ENCODE results near the gene PCNX4. TPM values are rescaled to one million over a fixed set of nuclear protein-coding genes. Genes with fewer than 3 reads are reported as not detected.
"Not testable (repeated sequence)": the region's sequence is repeated elsewhere in the genome, so short reads cannot be mapped to it uniquely, and the experiment has no call there.

Gene PCNX4
- total RNA-seq, 4 donors from 2014 or later: 11.3 to 42.8 (median 34.8) TPM

- in situ Hi-C loops (cut with MboI; ENCODE audit: low sequenced_read_pairs in 4 of 4): loop anchor here in 2 of 4 donors (10.0 kb wide), 2 partner anchors 70 to 160 kb away; partner anchors contain the start of gene DHRS7 (in 2 of the 2)
- intact Hi-C loops (cut with DNase I; ENCODE audit: low total_unique reads): loop anchor here (10.0 kb wide), 1 partner anchor 1050 kb away; no protein-coding TSS in a partner anchor
- Histone ChIP-seq H3K27ac (peak overlapping the region; percentile 88 to 99 (median 96)), H3K9me3 (no peaks in the 10 kb centered on the region), H3K4me1 (peaks cover 46 to 60% of the 10 kb centered on the region in 2 donors), H3K27me3 (no peaks in the 10 kb centered on the region), H3K36me3 (no peaks in the 10 kb centered on the region), H3K4me3 (no peak overlapping the region)
- ATAC-seq (no peak), DNase-seq (no peak)
- no peak for TF ChIP-seq POLR2A (IDR thresholded peaks at IDR 0.05)
- TF ChIP-seq, protein P1, sequence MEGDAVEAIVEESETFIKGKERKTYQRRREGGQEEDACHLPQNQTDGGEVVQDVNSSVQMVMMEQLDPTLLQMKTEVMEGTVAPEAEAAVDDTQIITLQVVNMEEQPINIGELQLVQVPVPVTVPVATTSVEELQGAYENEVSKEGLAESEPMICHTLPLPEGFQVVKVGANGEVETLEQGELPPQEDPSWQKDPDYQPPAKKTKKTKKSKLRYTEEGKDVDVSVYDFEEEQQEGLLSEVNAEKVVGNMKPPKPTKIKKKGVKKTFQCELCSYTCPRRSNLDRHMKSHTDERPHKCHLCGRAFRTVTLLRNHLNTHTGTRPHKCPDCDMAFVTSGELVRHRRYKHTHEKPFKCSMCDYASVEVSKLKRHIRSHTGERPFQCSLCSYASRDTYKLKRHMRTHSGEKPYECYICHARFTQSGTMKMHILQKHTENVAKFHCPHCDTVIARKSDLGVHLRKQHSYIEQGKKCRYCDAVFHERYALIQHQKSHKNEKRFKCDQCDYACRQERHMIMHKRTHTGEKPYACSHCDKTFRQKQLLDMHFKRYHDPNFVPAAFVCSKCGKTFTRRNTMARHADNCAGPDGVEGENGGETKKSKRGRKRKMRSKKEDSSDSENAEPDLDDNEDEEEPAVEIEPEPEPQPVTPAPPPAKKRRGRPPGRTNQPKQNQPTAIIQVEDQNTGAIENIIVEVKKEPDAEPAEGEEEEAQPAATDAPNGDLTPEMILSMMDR (IDR thresholded peaks at IDR 0.05 in 4 of 5, conservative IDR thresholded peaks at IDR 0.05 in 1 of 5): no peak
These were observed 3.5 kb downstream of the PCNX4 start for GRCh38 chr14:60095231-60095630.

- ATAC-seq (no peak), DNase-seq (no peak)
- TF ChIP-seq POLR2A (IDR thresholded peaks at IDR 0.05): no peak
- TF ChIP-seq, protein P1 (IDR thresholded peaks at IDR 0.05 in 4 of 5, conservative IDR thresholded peaks at IDR 0.05 in 1 of 5): no peak
- Histone ChIP-seq H3K36me3 (no peaks in the 10 kb centered on the region), H3K4me3 (no peak overlapping the region), H3K9me3 (no peaks in the 10 kb centered on the region), H3K4me1 (peaks cover 48 to 64% of the 10 kb centered on the region in 2 donors), H3K27ac (peak overlapping the region; percentile 88 to 99 (median 96)), H3K27me3 (no peaks in the 10 kb centered on the region)
- in situ Hi-C loops (cut with MboI; ENCODE audit: low sequenced_read_pairs in 4 of 4) (loop anchor here in 2 of 4 donors (10.0 kb wide), 2 partner anchors 69 to 159 kb away; partner anchors contain the start of gene DHRS7 (in 2 of the 2)), intact Hi-C loops (cut with DNase I; ENCODE audit: low total_unique reads) (loop anchor here (10.0 kb wide), 1 partner anchor 1049 kb away; no protein-coding TSS in a partner anchor)
These were observed 4.2 kb downstream of the PCNX4 start for GRCh38 chr14:60095781-60096450.

GRCh38 chr14:60097974-60098373 is 6.3 kb downstream of the PCNX4 start:
- in situ Hi-C loops (cut with MboI; ENCODE audit: low sequenced_read_pairs in 4 of 4) (loop anchor here in 2 of 4 donors (10.0 kb wide), 2 partner anchors 67 to 157 kb away; partner anchors contain the start of gene DHRS7 (in 2 of the 2)), intact Hi-C loops (cut with DNase I; ENCODE audit: low total_unique reads) (loop anchor here (10.0 kb wide), 1 partner anchor 1047 kb away; no protein-coding TSS in a partner anchor)
- Histone ChIP-seq H3K4me1 (peaks cover 65 to 82% of the 10 kb centered on the region in 2 donors), H3K36me3 (no peaks in the 10 kb centered on the region), H3K4me3 (no peak overlapping the region), H3K9me3 (no peaks in the 10 kb centered on the region), H3K27ac (peak overlapping the region; percentile 12 to 99 (median 90)), H3K27me3 (no peaks in the 10 kb centered on the region)
- ATAC-seq (no peak), DNase-seq (no peak)
- TF ChIP-seq, protein P1 (IDR thresholded peaks at IDR 0.05 in 4 of 5, conservative IDR thresholded peaks at IDR 0.05 in 1 of 5): no peak
- no peak for TF ChIP-seq POLR2A (IDR thresholded peaks at IDR 0.05)

GRCh38 chr14:60099855-60100254 is 8.1 kb downstream of the PCNX4 start:
- not testable (repeated sequence) for H3K4me3 ChIP-seq, H3K9me3 ChIP-seq, H3K36me3 ChIP-seq, ATAC-seq, DNase-seq, H3K27me3 ChIP-seq
- Histone ChIP-seq H3K27ac (peak overlapping the region in 1 of 4 donors; percentile 24), H3K4me1 (peaks cover 58 to 72% of the 10 kb centered on the region in 2 donors)
- intact Hi-C loops (cut with DNase I; ENCODE audit: low total_unique reads): loop anchor here (10.0 kb wide), 1 partner anchor 1045 kb away; no protein-coding TSS in a partner anchor
- in situ Hi-C loops (cut with MboI; ENCODE audit: low sequenced_read_pairs in 4 of 4): loop anchor here in 2 of 4 donors (10.0 kb wide), 2 partner anchors 65 to 155 kb away; partner anchors contain the start of gene DHRS7 (in 2 of the 2)

DNA sequence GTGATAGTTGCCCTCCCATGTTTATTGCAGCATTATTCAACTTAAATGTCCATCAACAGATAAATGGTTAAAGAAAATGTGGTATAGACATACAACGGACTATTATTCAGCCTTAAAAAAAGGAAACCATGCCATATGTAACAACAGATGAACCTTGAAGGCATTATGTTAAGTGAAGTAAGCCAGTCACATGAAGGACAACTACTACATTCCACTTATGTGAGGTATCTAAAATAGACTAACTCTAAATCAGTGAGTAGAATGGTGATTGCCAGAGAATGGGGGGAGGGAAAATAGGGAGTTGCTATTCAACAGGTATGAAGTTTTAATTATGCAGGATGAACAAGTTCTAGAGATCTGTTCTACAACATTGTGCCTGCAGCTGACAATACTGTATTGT is 10.1 kb downstream of the PCNX4 start:
- Histone ChIP-seq H3K36me3 (no peaks in the 10 kb centered on the region), H3K4me1 (peaks cover 55 to 70% of the 10 kb centered on the region in 2 donors), H3K27me3 (no peaks in the 10 kb centered on the region), H3K9me3 (no peaks in the 10 kb centered on the region), H3K27ac (peak overlapping the region; percentile 24 to 59 (median 58)), H3K4me3 (no peak overlapping the region)
- in situ Hi-C loops (cut with MboI; ENCODE audit: low sequenced_read_pairs in 4 of 4): no loop called here
- intact Hi-C loops (cut with DNase I; ENCODE audit: low total_unique reads): loop anchor here (2.0 kb wide), 1 partner anchor 51 kb away; no protein-coding TSS in a partner anchor
- DNase-seq: no peak
- no peak for TF ChIP-seq POLR2A (IDR thresholded peaks at IDR 0.05)
- peak; percentile 45 to 81 for ATAC-seq
